WTC11 (cell line): Measurements from ENCODE around the gene KCNJ6. TPM values are rescaled to one million over a fixed set of nuclear protein-coding genes. Genes with fewer than 3 reads are reported as not detected.

Experiments
- ATAC-seq: fragments of 200-7000 bp; cut with Tn5 transposase; 2 replicates; pipeline ENCODE4 v1.10.0; 2021; ENCODE audit warnings: mild to moderate bottlenecking, moderate library complexity
- CTCF ChIA-PET: fragments of 300-600 bp; sonication (Branson Sonifier 250); formaldehyde crosslinking; loops from one replicate; lab custom pipeline; 2021; ENCODE audit warnings: antibody characterized with exemption; lab: Charles Lee
- POLR2A ChIA-PET: fragments of 350-600 bp; sonication (Branson Sonifier 250); formaldehyde crosslinking; loops from one replicate; lab custom pipeline; 2021; ENCODE audit warnings: antibody characterized with exemption; lab: Charles Lee
- DNase-seq: peaks from one replicate; pipeline ENCODE4 v3.0.0; 2021; ENCODE audit warnings: low spot score
- H3K27ac Mint-ChIP-seq: 2 replicates; pipeline ENCODE4 v1.8.0; 2021; ENCODE audit warnings: mixed read lengths
- H3K27me3 Mint-ChIP-seq: 2 replicates; pipeline ENCODE4 v1.8.0; 2021; ENCODE audit warnings: low read depth, mild to moderate bottlenecking, moderate library complexity, mixed read lengths
- H3K36me3 Mint-ChIP-seq: 2 replicates; pipeline ENCODE4 v1.8.0; 2021; ENCODE audit warnings: mixed read lengths
- H3K4me1 Mint-ChIP-seq: 2 replicates; pipeline ENCODE4 v1.8.0; 2022; ENCODE audit warnings: mixed read lengths
- H3K4me3 Mint-ChIP-seq: 2 replicates; pipeline ENCODE4 v1.8.0; 2021; ENCODE audit warnings: mild to moderate bottlenecking, moderate library complexity, mixed read lengths
- H3K9me3 Mint-ChIP-seq: 2 replicates; pipeline ENCODE4 v1.8.0; 2021; ENCODE audit warnings: mixed read lengths
- AFF4 ChIP-seq: sonication (generic); formaldehyde crosslinking; IDR thresholded peaks from 2 replicates; pipeline ENCODE4 v1.8.1; 2023; ENCODE audit warnings: mild to moderate bottlenecking, missing genetic modification reagents, borderline replicate concordance
- ATF1 ChIP-seq: sonication (generic); formaldehyde crosslinking; IDR thresholded peaks from 2 replicates; pipeline ENCODE4 v1.8.1; 2023; ENCODE audit warnings: mild to moderate bottlenecking, moderate library complexity, missing genetic modification reagents
- CBFB ChIP-seq: sonication (generic); formaldehyde crosslinking; IDR thresholded peaks from 2 replicates; pipeline ENCODE4 v1.8.1; 2022; ENCODE audit warnings: mild to moderate bottlenecking, low read depth, missing genetic modification reagents
- CTCF ChIP-seq: fragments of 200-600 bp; IDR thresholded peaks from 2 replicates; pipeline ENCODE4 v1.8.0; 2022; ENCODE audit warnings: antibody characterized with exemption
- ELF4 ChIP-seq: sonication (generic); formaldehyde crosslinking; IDR thresholded peaks from 2 replicates; pipeline ENCODE4 v1.8.1; 2022; ENCODE audit warnings: low read depth, mild to moderate bottlenecking, moderate library complexity, missing genetic modification reagents
- EMX1 ChIP-seq: fragments of 250-450 bp; sonication (Bioruptor Pico); IDR thresholded peaks from 2 replicates; pipeline ENCODE4 v1.8.0; 2021; ENCODE audit warnings: mild to moderate bottlenecking
- GTF2I ChIP-seq: fragments of 250-450 bp; sonication (Bioruptor Pico); conservative IDR thresholded peaks from 2 replicates; pipeline ENCODE4 v1.4.0; 2021; ENCODE audit warnings: mild to moderate bottlenecking
- HMGA2 ChIP-seq: fragments of 250-450 bp; sonication (Bioruptor Pico); IDR thresholded peaks from 2 replicates; pipeline ENCODE4 v1.4.0; 2021; ENCODE audit warnings: mild to moderate bottlenecking, moderate library complexity
- JAZF1 ChIP-seq: fragments of 250-450 bp; sonication (Bioruptor Pico); IDR thresholded peaks from 2 replicates; pipeline ENCODE4 v1.9.0; 2021; ENCODE audit warnings: moderate library complexity, mild to moderate bottlenecking, inconsistent platforms
- JUN ChIP-seq: sonication (generic); formaldehyde crosslinking; IDR thresholded peaks from 2 replicates; pipeline ENCODE4 v1.8.0; 2023; ENCODE audit warnings: mild to moderate bottlenecking, missing genetic modification reagents
- KAT7 ChIP-seq: sonication (generic); formaldehyde crosslinking; IDR thresholded peaks from 2 replicates; pipeline ENCODE4 v1.8.1; 2023; ENCODE audit warnings: missing genetic modification reagents, mild to moderate bottlenecking, borderline replicate concordance
- NR2C2 ChIP-seq: sonication (generic); formaldehyde crosslinking; IDR thresholded peaks from 2 replicates; pipeline ENCODE4 v1.8.0; 2022; ENCODE audit warnings: mild to moderate bottlenecking, missing genetic modification reagents
- OVOL2 ChIP-seq: fragments of 250-450 bp; sonication (Bioruptor Pico); IDR thresholded peaks from 2 replicates; pipeline ENCODE4 v1.9.0; 2021; ENCODE audit warnings: mild to moderate bottlenecking, borderline replicate concordance
- RORB ChIP-seq: fragments of 250-450 bp; sonication (Bioruptor Pico); IDR thresholded peaks from 2 replicates; pipeline ENCODE4 v1.9.0; 2021; ENCODE audit warnings: mild to moderate bottlenecking
- SMAD4 ChIP-seq: sonication (generic); formaldehyde crosslinking; IDR thresholded peaks from 2 replicates; pipeline ENCODE4 v1.8.0; 2022; ENCODE audit warnings: mild to moderate bottlenecking, missing genetic modification reagents
- TEAD1 ChIP-seq: sonication (generic); formaldehyde crosslinking; IDR thresholded peaks from 2 replicates; pipeline ENCODE4 v1.8.0; 2022; ENCODE audit warnings: mild to moderate bottlenecking, missing genetic modification reagents
- USF2 ChIP-seq: sonication (generic); formaldehyde crosslinking; IDR thresholded peaks from 2 replicates; pipeline ENCODE4 v1.8.1; 2023; ENCODE audit warnings: mild to moderate bottlenecking, missing genetic modification reagents, moderate library complexity
- ZNF219 ChIP-seq: sonication (generic); formaldehyde crosslinking; IDR thresholded peaks from 2 replicates; pipeline ENCODE4 v1.8.0; 2023; ENCODE audit warnings: missing genetic modification reagents, mild to moderate bottlenecking, borderline replicate concordance
- ZNF317 ChIP-seq: sonication (generic); formaldehyde crosslinking; IDR thresholded peaks from 2 replicates; pipeline ENCODE4 v1.8.1; 2023; ENCODE audit warnings: low read depth, mild to moderate bottlenecking, moderate library complexity, missing genetic modification reagents, borderline replicate concordance
- ZNF396 ChIP-seq: fragments of 250-450 bp; sonication (Bioruptor Pico); IDR thresholded peaks from 2 replicates; pipeline ENCODE4 v1.8.0; 2021; ENCODE audit warnings: mild to moderate bottlenecking, moderate library complexity, borderline replicate concordance
- ZNF423 ChIP-seq: fragments of 250-450 bp; sonication (Bioruptor Pico); IDR thresholded peaks from 2 replicates; pipeline ENCODE4 v2.1.2; 2022; ENCODE audit warnings: mild to moderate bottlenecking, moderate library complexity
- ZSCAN18 ChIP-seq: fragments of 250-450 bp; sonication (Bioruptor Pico); IDR thresholded peaks from 2 replicates; pipeline ENCODE4 v2.1.2; 2022; ENCODE audit warnings: mild to moderate bottlenecking, moderate library complexity
- total RNA-seq: library from RNA; stranded (reverse); gene quantifications from 3 replicates; pipeline ENCODE4 v1.2.3, GENCODE V29; 2021

KCNJ6 gene
- total RNA-seq, 1 experiment from 2014 or later: 0.35 TPM

GRCh38 chr21:37939838-37940237 lies 23.6 kb upstream of the KCNJ6 start:
- H3K27ac Mint-ChIP-seq: no peak overlapping the region
- ATAC-seq: no peak
- no peak for TF ChIP-seq ATF1 (CRISPR knock-in tag)
- no peak for TF ChIP-seq USF2 (CRISPR knock-in tag)
- TF ChIP-seq AFF4 (CRISPR knock-in tag): no peak
- no peak for TF ChIP-seq RORB
- no peak for TF ChIP-seq ZSCAN18 (CRISPR knock-in tag)
- TF ChIP-seq, all 79 proteins: peak for 0
- peaks cover 5% of the 10 kb centered on the region; the same call in 1 of the 2 replicates for H3K36me3 Mint-ChIP-seq
- H3K9me3 Mint-ChIP-seq: peaks cover 18% of the 10 kb centered on the region
- DNase-seq: no peak
- no peak overlapping the region for H3K4me3 Mint-ChIP-seq
- H3K4me1 Mint-ChIP-seq: no peaks in the 10 kb centered on the region
- no peaks in the 10 kb centered on the region for H3K27me3 Mint-ChIP-seq
- POLR2A ChIA-PET: no interaction called here
- CTCF ChIA-PET: no interaction called here

- DNase-seq (no peak), ATAC-seq (no peak)
- Mint-ChIP-seq H3K27me3 (no peaks in the 10 kb centered on the region), H3K4me1 (no peaks in the 10 kb centered on the region)
- TF ChIP-seq ELF4: no peak
- no peak for TF ChIP-seq SMAD4
- TF ChIP-seq CBFB (CRISPR knock-in tag): no peak
- TF ChIP-seq EMX1: no peak
- no peak for TF ChIP-seq USF2 (CRISPR knock-in tag)
- TF ChIP-seq CTCF: no peak
- no peak for TF ChIP-seq NR2C2 (CRISPR knock-in tag)
- no peak for TF ChIP-seq OVOL2
- no peak for TF ChIP-seq JAZF1 (CRISPR knock-in tag)
- TF ChIP-seq KAT7 (CRISPR knock-in tag): no peak
- no peak for TF ChIP-seq TEAD1
- TF ChIP-seq GTF2I (CRISPR knock-in tag): no peak
- no peak for TF ChIP-seq ZNF219 (CRISPR knock-in tag)
- TF ChIP-seq ZNF317: no peak
- no peak for TF ChIP-seq ZNF423 (CRISPR knock-in tag)
- no peak for TF ChIP-seq ZNF396 (CRISPR knock-in tag)
- no peak for TF ChIP-seq RORB
- TF ChIP-seq HMGA2 (CRISPR knock-in tag): no peak
- TF ChIP-seq JUN (CRISPR knock-in tag): no peak
- TF ChIP-seq, all 79 proteins: peak for 0
- H3K4me3 Mint-ChIP-seq: no peak overlapping the region
- POLR2A ChIA-PET: no interaction called here
- no peak overlapping the region for H3K27ac Mint-ChIP-seq
- H3K36me3 Mint-ChIP-seq: peaks cover 5% of the 10 kb centered on the region; the same call in 1 of the 2 replicates
- CTCF ChIA-PET: no interaction called here
- H3K9me3 Mint-ChIP-seq: peaks cover 18% of the 10 kb centered on the region
Measured at GRCh38 chr21:37939251-37939650, 23.0 kb upstream of the KCNJ6 start.
